GM20000 (cell line): ENCODE results near the gene RNASE2.
"Not testable (repeated sequence)": the region's sequence is repeated elsewhere in the genome, so short reads cannot be mapped to it uniquely, and the experiment has no call there.

Source experiments
- DNase-seq: peaks from one replicate; pipeline ENCODE4 v3.0.0; 2012; ENCODE audit warnings: low spot score
- CTCF ChIP-seq: IDR thresholded peaks from 2 replicates; pipeline ENCODE4 v1.5.1; 2012; ENCODE audit warnings: mild to moderate bottlenecking, control low read depth; ENCODE audit errors: extremely low read depth, missing control alignments

RNASE2 gene

GRCh38 chr14:20978687-20979086, 23.4 kb downstream of the RNASE2 start:
- DNase-seq, result no peak
- TF ChIP-seq CTCF, result no peak

GRCh38 chr14:20980906-20981305, 25.6 kb downstream of the RNASE2 start:
- no peak for TF ChIP-seq CTCF
- DNase-seq, result no peak

GRCh38 chr14:20982646-20983369, 27.5 kb downstream of the RNASE2 start:
- DNase-seq, result no peak
- TF ChIP-seq CTCF, result no peak

- DNase-seq, result not testable (repeated sequence)
These were observed 30.4 kb downstream of the RNASE2 start for GRCh38 chr14:20985650-20986049.

GRCh38 chr14:20986811-20987210, 31.5 kb downstream of the RNASE2 start:
- no peak for TF ChIP-seq CTCF
- no peak for DNase-seq

GRCh38 chr14:20988717-20989470, 33.6 kb downstream of the RNASE2 start:
- TF ChIP-seq CTCF, result no peak
- no peak for DNase-seq

GRCh38 chr14:20989471-20989786, 34.1 kb downstream of the RNASE2 start:
- no peak for DNase-seq
- no peak for TF ChIP-seq CTCF
